ENCODE results near the gene ATRN.

GRCh38 chr20:3647473-3647872 is 176.7 kb downstream of the ATRN start:
- TF ChIP-seq ZNF274 (IDR thresholded peaks at IDR 0.05; ENCODE audit: low read depth, low read length) (no peak), YY1 (IDR thresholded peaks at IDR 0.05; ENCODE audit: insufficient read depth, insufficient read length) (no peak)
